ENCODE results near the gene ZC3H8. TPM values are rescaled to one million over a fixed set of nuclear protein-coding genes. Genes with fewer than 3 reads are reported as not detected.

Gene ZC3H8
- total and polyA plus RNA-seq, 2 donors (not counting 1 experiment from before 2014, with no cell fraction given): 5.5 to 26.0 TPM

- Mint-ChIP-seq H3K9me3 (ENCODE audit: insufficient read depth) (peaks cover 4% of the 10 kb centered on the region), H3K4me1 (no peaks in the 10 kb centered on the region), H3K27me3 (peaks cover 30% of the 10 kb centered on the region), H3K27ac (no peak overlapping the region), H3K4me3 (no peak overlapping the region)
- TF ChIP-seq EZH2 (IDR thresholded peaks at IDR 0.05; ENCODE audit: borderline replicate concordance, insufficient read depth, low read depth, low read length, poor library complexity, severe bottlenecking) (no peak), CTCF (IDR thresholded peaks at IDR 0.05) (no peak)
- peaks cover 0 to 9% (median 3%) of the 10 kb centered on the region in 4 experiments for H3K27me3 ChIP-seq (replicated peaks in 1 of 4; ENCODE audit: control extremely low read depth in 1 of 4, control insufficient read depth in 3 of 4, insufficient read depth in 4 of 4, low read length in 3 of 4)
- H3K79me2 ChIP-seq (ENCODE audit: control insufficient read depth, insufficient read depth, low read length): no peaks in the 10 kb centered on the region
- H3K4me1 ChIP-seq (ENCODE audit: control insufficient read depth in 2 of 2, insufficient read depth in 2 of 2, low read length in 2 of 2): no peaks in the 10 kb centered on the region
- H3K4me2 ChIP-seq (replicated peaks; ENCODE audit: low read depth, low read length, poor library complexity, severe bottlenecking): no peak overlapping the region
- no peak overlapping the region for H3K27ac ChIP-seq (ENCODE audit: low read length in 2 of 2)
- no peak overlapping the region for H3K4me3 ChIP-seq (ENCODE audit: control extremely low read depth in 1 of 5, extremely low read depth in 1 of 5, insufficient read depth in 1 of 5, low read depth in 2 of 5, low read length in 4 of 5)
- ChIA-PET POLR2A (no interaction called here), CTCF (interaction anchor here (1.3 kb wide), 1 partner anchor 20 kb away, joined by 3 read pairs; no protein-coding TSS in a partner anchor)
- no peak overlapping the region for H2AFZ ChIP-seq (ENCODE audit: insufficient read depth, low read depth, low read length, poor library complexity, severe bottlenecking)
- H4K20me1 ChIP-seq (ENCODE audit: control insufficient read depth, insufficient read depth, low read length, poor library complexity, severe bottlenecking): no peaks in the 10 kb centered on the region
- ATAC-seq (ENCODE audit: low read depth) (no peak), DNase-seq (no peak)
- no peak overlapping the region for H3K9ac ChIP-seq (ENCODE audit: low read length)
- H3K9me3 ChIP-seq (ENCODE audit: control extremely low read depth in 1 of 3, control insufficient read depth in 2 of 3, insufficient read depth in 1 of 3, low read length in 2 of 3): no peaks in the 10 kb centered on the region
- no peaks in the 10 kb centered on the region for H3K36me3 ChIP-seq (replicated peaks in 1 of 2; ENCODE audit: control extremely low read depth in 1 of 2, control insufficient read depth in 1 of 2, extremely low read depth in 1 of 2, insufficient read depth in 2 of 2, low read length in 1 of 2)
- no CpG with 5 or more reads among the region's 3 CpGs for WGBS (ENCODE audit: insufficient coverage)
- intact Hi-C loops (cut with micrococcal nuclease): no loop called here
Observed at GRCh38 chr2:112175333-112175732, 79.5 kb downstream of the ZC3H8 start.

GRCh38 chr2:112174383-112174782 lies 80.5 kb downstream of the ZC3H8 start:
- Mint-ChIP-seq H3K9me3 (ENCODE audit: insufficient read depth) (no peaks in the 10 kb centered on the region), H3K4me1 (no peaks in the 10 kb centered on the region), H3K27me3 (peaks cover 20% of the 10 kb centered on the region), H3K4me3 (no peak overlapping the region), H3K27ac (no peak overlapping the region)
- WGBS (ENCODE audit: insufficient coverage): 53% methylated on average over 2 of the region's 4 CpGs
- no peak for DNase-seq
- H3K4me2 ChIP-seq (replicated peaks; ENCODE audit: low read depth, low read length, poor library complexity, severe bottlenecking): no peak overlapping the region
- TF ChIP-seq EZH2 (IDR thresholded peaks at IDR 0.05; ENCODE audit: borderline replicate concordance, insufficient read depth, low read depth, low read length, poor library complexity, severe bottlenecking): no peak
- H3K27ac ChIP-seq (ENCODE audit: low read length in 2 of 2): no peak overlapping the region
- no peak overlapping the region for H3K4me3 ChIP-seq (ENCODE audit: control extremely low read depth in 1 of 5, extremely low read depth in 1 of 5, insufficient read depth in 1 of 5, low read depth in 2 of 5, low read length in 4 of 5)
- ChIA-PET CTCF (no interaction called here), POLR2A (no interaction called here)
- no peaks in the 10 kb centered on the region for H3K9me3 ChIP-seq (ENCODE audit: control extremely low read depth in 1 of 3, control insufficient read depth in 2 of 3, insufficient read depth in 1 of 3, low read length in 2 of 3)
- intact Hi-C loops (cut with micrococcal nuclease): no loop called here
- no peak overlapping the region for H3K9ac ChIP-seq (ENCODE audit: low read length)
- no peaks in the 10 kb centered on the region for H4K20me1 ChIP-seq (ENCODE audit: control insufficient read depth, insufficient read depth, low read length, poor library complexity, severe bottlenecking)
- peaks cover 0 to 7% (median under 1%) of the 10 kb centered on the region in 4 experiments for H3K27me3 ChIP-seq (replicated peaks in 1 of 4; ENCODE audit: control extremely low read depth in 1 of 4, control insufficient read depth in 3 of 4, insufficient read depth in 4 of 4, low read length in 3 of 4)
- no peak overlapping the region for H2AFZ ChIP-seq (ENCODE audit: insufficient read depth, low read depth, low read length, poor library complexity, severe bottlenecking)
- ATAC-seq (ENCODE audit: low read depth): no peak
- H3K79me2 ChIP-seq (ENCODE audit: control insufficient read depth, insufficient read depth, low read length): no peaks in the 10 kb centered on the region
- no peaks in the 10 kb centered on the region for H3K36me3 ChIP-seq (replicated peaks in 1 of 2; ENCODE audit: control extremely low read depth in 1 of 2, control insufficient read depth in 1 of 2, extremely low read depth in 1 of 2, insufficient read depth in 2 of 2, low read length in 1 of 2)
- H3K4me1 ChIP-seq (ENCODE audit: control insufficient read depth in 2 of 2, insufficient read depth in 2 of 2, low read length in 2 of 2): no peaks in the 10 kb centered on the region

Measured in B cell (primary cell).